ENCODE results near the gene RDX. TPM values are rescaled to one million over a fixed set of nuclear protein-coding genes. Genes with fewer than 3 reads are reported as not detected.

Gene RDX
- total and polyA plus RNA-seq, 2 experiments from 2014 or later: 45.2 to 226 TPM

DNA sequence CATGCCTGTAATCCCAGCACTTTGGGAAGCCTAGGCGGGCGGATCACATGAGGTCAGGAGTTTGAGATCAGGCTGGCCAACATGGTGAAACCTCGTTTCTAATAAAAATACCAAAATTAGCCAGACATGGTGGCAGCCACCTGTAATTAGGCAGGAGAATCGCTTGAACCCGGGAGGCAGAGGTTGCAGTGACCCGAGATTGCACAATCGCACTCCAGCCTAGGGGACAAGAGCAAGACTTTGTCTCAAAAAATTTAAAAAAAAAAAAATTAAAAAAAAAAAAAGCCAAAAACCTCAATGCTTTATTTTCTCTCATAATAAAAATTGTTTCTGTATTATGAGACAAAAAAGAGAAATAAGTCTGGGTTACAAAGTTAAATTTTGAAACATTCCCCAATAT is 54.2 kb downstream of the RDX start:
- Histone ChIP-seq H3K4me1 (ENCODE audit: insufficient read depth) (no peaks in the 10 kb centered on the region), H3K9me2 (ENCODE audit: insufficient read depth) (no peaks in the 10 kb centered on the region), H2AFZ (no peak overlapping the region), H3K79me2 (replicated peaks; ENCODE audit: insufficient read depth) (peaks cover 8% of the 10 kb centered on the region; the same call in 1 of the 2 replicates), H3K4me3 (no peak overlapping the region), H3F3A (replicated peaks; ENCODE audit: low read depth) (no peaks in the 10 kb centered on the region), H4K20me1 (replicated peaks; ENCODE audit: insufficient read depth) (no peaks in the 10 kb centered on the region), H3K27me3 (ENCODE audit: insufficient read depth) (no peaks in the 10 kb centered on the region), H3K27ac (ENCODE audit: low read depth) (no peak overlapping the region), H3K36me3 (ENCODE audit: insufficient read depth) (peaks cover 5% of the 10 kb centered on the region), H3K4me2 (no peak overlapping the region)
- no peak for DNase-seq (ENCODE audit: low spot score)
- TF ChIP-seq JUNB (IDR thresholded peaks at IDR 0.05; ENCODE audit: unreplicated experiment): no peak
- no peak for TF ChIP-seq CREB1 (CRISPR knock-in tag; IDR thresholded peaks at IDR 0.05; ENCODE audit: low read depth)
- TF ChIP-seq, protein P1, sequence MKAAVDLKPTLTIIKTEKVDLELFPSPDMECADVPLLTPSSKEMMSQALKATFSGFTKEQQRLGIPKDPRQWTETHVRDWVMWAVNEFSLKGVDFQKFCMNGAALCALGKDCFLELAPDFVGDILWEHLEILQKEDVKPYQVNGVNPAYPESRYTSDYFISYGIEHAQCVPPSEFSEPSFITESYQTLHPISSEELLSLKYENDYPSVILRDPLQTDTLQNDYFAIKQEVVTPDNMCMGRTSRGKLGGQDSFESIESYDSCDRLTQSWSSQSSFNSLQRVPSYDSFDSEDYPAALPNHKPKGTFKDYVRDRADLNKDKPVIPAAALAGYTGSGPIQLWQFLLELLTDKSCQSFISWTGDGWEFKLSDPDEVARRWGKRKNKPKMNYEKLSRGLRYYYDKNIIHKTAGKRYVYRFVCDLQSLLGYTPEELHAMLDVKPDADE (IDR thresholded peaks at IDR 0.05): no peak
- TF ChIP-seq, protein P2, sequence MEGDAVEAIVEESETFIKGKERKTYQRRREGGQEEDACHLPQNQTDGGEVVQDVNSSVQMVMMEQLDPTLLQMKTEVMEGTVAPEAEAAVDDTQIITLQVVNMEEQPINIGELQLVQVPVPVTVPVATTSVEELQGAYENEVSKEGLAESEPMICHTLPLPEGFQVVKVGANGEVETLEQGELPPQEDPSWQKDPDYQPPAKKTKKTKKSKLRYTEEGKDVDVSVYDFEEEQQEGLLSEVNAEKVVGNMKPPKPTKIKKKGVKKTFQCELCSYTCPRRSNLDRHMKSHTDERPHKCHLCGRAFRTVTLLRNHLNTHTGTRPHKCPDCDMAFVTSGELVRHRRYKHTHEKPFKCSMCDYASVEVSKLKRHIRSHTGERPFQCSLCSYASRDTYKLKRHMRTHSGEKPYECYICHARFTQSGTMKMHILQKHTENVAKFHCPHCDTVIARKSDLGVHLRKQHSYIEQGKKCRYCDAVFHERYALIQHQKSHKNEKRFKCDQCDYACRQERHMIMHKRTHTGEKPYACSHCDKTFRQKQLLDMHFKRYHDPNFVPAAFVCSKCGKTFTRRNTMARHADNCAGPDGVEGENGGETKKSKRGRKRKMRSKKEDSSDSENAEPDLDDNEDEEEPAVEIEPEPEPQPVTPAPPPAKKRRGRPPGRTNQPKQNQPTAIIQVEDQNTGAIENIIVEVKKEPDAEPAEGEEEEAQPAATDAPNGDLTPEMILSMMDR (conservative IDR thresholded peaks at IDR 0.05; ENCODE audit: low read depth in 2 of 2): no peak
- TF ChIP-seq ZNF114 (CRISPR knock-in tag; IDR thresholded peaks at IDR 0.05): no peak
- TF ChIP-seq NANOG (IDR thresholded peaks at IDR 0.05; ENCODE audit: borderline replicate concordance): no peak
- TF ChIP-seq EZH2 (IDR thresholded peaks at IDR 0.05; ENCODE audit: low read depth, unreplicated experiment): no peak
- no peak for TF ChIP-seq EZH2phosphoT487 (IDR thresholded peaks at IDR 0.05; ENCODE audit: unreplicated experiment)
- TF ChIP-seq, protein P3, sequence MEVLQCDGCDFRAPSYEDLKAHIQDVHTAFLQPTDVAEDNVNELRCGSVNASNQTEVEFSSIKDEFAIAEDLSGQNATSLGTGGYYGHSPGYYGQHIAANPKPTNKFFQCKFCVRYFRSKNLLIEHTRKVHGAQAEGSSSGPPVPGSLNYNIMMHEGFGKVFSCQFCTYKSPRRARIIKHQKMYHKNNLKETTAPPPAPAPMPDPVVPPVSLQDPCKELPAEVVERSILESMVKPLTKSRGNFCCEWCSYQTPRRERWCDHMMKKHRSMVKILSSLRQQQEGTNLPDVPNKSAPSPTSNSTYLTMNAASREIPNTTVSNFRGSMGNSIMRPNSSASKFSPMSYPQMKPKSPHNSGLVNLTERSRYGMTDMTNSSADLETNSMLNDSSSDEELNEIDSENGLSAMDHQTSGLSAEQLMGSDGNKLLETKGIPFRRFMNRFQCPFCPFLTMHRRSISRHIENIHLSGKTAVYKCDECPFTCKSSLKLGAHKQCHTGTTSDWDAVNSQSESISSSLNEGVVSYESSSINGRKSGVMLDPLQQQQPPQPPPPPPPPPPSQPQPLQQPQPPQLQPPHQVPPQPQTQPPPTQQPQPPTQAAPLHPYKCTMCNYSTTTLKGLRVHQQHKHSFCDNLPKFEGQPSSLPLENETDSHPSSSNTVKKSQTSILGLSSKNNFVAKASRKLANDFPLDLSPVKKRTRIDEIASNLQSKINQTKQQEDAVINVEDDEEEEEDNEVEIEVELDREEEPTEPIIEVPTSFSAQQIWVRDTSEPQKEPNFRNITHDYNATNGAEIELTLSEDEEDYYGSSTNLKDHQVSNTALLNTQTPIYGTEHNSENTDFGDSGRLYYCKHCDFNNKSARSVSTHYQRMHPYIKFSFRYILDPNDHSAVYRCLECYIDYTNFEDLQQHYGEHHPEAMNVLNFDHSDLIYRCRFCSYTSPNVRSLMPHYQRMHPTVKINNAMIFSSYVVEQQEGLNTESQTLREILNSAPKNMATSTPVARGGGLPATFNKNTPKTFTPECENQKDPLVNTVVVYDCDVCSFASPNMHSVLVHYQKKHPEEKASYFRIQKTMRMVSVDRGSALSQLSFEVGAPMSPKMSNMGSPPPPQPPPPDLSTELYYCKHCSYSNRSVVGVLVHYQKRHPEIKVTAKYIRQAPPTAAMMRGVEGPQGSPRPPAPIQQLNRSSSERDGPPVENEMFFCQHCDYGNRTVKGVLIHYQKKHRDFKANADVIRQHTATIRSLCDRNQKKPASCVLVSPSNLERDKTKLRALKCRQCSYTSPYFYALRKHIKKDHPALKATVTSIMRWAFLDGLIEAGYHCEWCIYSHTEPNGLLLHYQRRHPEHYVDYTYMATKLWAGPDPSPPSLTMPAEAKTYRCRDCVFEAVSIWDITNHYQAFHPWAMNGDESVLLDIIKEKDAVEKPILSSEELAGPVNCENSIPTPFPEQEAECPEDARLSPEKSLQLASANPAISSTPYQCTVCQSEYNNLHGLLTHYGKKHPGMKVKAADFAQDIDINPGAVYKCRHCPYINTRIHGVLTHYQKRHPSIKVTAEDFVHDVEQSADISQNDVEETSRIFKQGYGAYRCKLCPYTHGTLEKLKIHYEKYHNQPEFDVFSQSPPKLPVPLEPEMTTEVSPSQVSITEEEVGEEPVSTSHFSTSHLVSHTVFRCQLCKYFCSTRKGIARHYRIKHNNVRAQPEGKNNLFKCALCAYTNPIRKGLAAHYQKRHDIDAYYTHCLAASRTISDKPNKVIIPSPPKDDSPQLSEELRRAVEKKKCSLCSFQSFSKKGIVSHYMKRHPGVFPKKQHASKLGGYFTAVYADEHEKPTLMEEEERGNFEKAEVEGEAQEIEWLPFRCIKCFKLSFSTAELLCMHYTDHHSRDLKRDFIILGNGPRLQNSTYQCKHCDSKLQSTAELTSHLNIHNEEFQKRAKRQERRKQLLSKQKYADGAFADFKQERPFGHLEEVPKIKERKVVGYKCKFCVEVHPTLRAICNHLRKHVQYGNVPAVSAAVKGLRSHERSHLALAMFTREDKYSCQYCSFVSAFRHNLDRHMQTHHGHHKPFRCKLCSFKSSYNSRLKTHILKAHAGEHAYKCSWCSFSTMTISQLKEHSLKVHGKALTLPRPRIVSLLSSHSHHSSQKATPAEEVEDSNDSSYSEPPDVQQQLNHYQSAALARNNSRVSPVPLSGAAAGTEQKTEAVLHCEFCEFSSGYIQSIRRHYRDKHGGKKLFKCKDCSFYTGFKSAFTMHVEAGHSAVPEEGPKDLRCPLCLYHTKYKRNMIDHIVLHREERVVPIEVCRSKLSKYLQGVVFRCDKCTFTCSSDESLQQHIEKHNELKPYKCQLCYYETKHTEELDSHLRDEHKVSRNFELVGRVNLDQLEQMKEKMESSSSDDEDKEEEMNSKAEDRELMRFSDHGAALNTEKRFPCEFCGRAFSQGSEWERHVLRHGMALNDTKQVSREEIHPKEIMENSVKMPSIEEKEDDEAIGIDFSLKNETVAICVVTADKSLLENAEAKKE (CRISPR knock-in tag; IDR thresholded peaks at IDR 0.05): no peak
- TF ChIP-seq, protein P4, sequence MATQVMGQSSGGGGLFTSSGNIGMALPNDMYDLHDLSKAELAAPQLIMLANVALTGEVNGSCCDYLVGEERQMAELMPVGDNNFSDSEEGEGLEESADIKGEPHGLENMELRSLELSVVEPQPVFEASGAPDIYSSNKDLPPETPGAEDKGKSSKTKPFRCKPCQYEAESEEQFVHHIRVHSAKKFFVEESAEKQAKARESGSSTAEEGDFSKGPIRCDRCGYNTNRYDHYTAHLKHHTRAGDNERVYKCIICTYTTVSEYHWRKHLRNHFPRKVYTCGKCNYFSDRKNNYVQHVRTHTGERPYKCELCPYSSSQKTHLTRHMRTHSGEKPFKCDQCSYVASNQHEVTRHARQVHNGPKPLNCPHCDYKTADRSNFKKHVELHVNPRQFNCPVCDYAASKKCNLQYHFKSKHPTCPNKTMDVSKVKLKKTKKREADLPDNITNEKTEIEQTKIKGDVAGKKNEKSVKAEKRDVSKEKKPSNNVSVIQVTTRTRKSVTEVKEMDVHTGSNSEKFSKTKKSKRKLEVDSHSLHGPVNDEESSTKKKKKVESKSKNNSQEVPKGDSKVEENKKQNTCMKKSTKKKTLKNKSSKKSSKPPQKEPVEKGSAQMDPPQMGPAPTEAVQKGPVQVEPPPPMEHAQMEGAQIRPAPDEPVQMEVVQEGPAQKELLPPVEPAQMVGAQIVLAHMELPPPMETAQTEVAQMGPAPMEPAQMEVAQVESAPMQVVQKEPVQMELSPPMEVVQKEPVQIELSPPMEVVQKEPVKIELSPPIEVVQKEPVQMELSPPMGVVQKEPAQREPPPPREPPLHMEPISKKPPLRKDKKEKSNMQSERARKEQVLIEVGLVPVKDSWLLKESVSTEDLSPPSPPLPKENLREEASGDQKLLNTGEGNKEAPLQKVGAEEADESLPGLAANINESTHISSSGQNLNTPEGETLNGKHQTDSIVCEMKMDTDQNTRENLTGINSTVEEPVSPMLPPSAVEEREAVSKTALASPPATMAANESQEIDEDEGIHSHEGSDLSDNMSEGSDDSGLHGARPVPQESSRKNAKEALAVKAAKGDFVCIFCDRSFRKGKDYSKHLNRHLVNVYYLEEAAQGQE (IDR thresholded peaks at IDR 0.05; ENCODE audit: unreplicated experiment): no peak
- no peak for TF ChIP-seq POLR2AphosphoS5 (IDR thresholded peaks at IDR 0.05; ENCODE audit: low read depth)
- H3K9me3 Mint-ChIP-seq: no peaks in the 10 kb centered on the region
- H3K27ac Mint-ChIP-seq: no peak overlapping the region
- no peaks in the 10 kb centered on the region for H3K27me3 Mint-ChIP-seq (ENCODE audit: insufficient read depth, low read depth, poor library complexity)
- peaks cover 36% of the 10 kb centered on the region; the same call in 2 of the 3 replicates for H3K36me3 Mint-ChIP-seq (ENCODE audit: low read depth)
- no peak overlapping the region for H3K4me3 Mint-ChIP-seq
- no peak for ATAC-seq
- no peaks in the 10 kb centered on the region for H3K4me1 Mint-ChIP-seq

All from GM23338 (cell line).